Panc1 (cell line): Measurements from ENCODE around the gene ECM1. TPM values are rescaled to one million over a fixed set of nuclear protein-coding genes. Genes with fewer than 3 reads are reported as not detected.

Experiments used
- ATAC-seq: fragments of 200-7000 bp; cut with Tn5 transposase; 2 replicates; pipeline ENCODE4 v1.9.1; 2020; ENCODE audit warnings: mild to moderate bottlenecking, moderate library complexity
- BruUV-seq: library from RNA; stranded (reverse); fragments of 400-500 nt; replicated peaks from 2 replicates; lab custom pipeline; 2021; lab: Mats Ljungman, UMichigan
- CTCF ChIA-PET: fragments of 300-600 bp; sonication (Branson Sonifier 250); formaldehyde crosslinking; loops from one replicate; lab custom pipeline; 2022; ENCODE audit warnings: antibody characterized with exemption; lab: Charles Lee
- POLR2A ChIA-PET: fragments of 300-600 bp; sonication (Branson Sonifier 250); formaldehyde crosslinking; loops from one replicate; lab custom pipeline; 2022; ENCODE audit warnings: antibody characterized with exemption; lab: Charles Lee
- DNase-seq: peaks from one replicate; pipeline ENCODE4 v3.0.0-alpha.2; 2010; ENCODE audit warnings: low read depth, low spot score
- H3K27ac ChIP-seq: 2 replicates; pipeline ENCODE4 v1.5.1; 2011; ENCODE audit warnings: mild to moderate bottlenecking, low read length, inconsistent platforms
- H3K27me3 ChIP-seq: fragments of 200-500 bp; sonication (Bioruptor generic); 2 replicates; pipeline ENCODE4 v1.6.0; 2014; ENCODE audit warnings: low read length, inconsistent platforms; ENCODE audit not compliant: control insufficient read depth, insufficient read depth
- H3K36me3 ChIP-seq: fragments of 200-500 bp; sonication (Bioruptor generic); 2 replicates; pipeline ENCODE4 v1.5.1; 2014; ENCODE audit warnings: inconsistent platforms, mild to moderate bottlenecking, low read length, moderate library complexity; ENCODE audit not compliant: control insufficient read depth, insufficient read depth
- H3K4me1 ChIP-seq: 2 replicates; pipeline ENCODE4 v1.5.1; 2011; ENCODE audit warnings: inconsistent platforms, mild to moderate bottlenecking, low read length, moderate library complexity; ENCODE audit not compliant: control insufficient read depth, insufficient read depth
- H3K4me3 ChIP-seq, 2 experiments: 2 replicates each; pipeline ENCODE4 v1.5.1; 2011 to 2012; ENCODE audit warnings: low read depth in 2 of 2, low read length in 2 of 2, mild to moderate bottlenecking in 2 of 2, inconsistent platforms in 1 of 2, moderate library complexity in 1 of 2
- H3K9me3 ChIP-seq: fragments of 200-500 bp; sonication (Bioruptor generic); 2 replicates; pipeline ENCODE4 v1.5.1; 2014; ENCODE audit warnings: low read depth, mild to moderate bottlenecking, inconsistent platforms, low read length, moderate library complexity; ENCODE audit not compliant: control insufficient read depth, insufficient read depth
- CTCF ChIP-seq: fragments of 450-650 bp; IDR thresholded peaks from 2 replicates; pipeline ENCODE4 v1.5.1; 2017; ENCODE audit warnings: mild to moderate bottlenecking
- POLR2AphosphoS5 ChIP-seq: IDR thresholded peaks from 2 replicates; pipeline ENCODE4 v1.6.1; 2012; ENCODE audit warnings: mild to moderate bottlenecking, low read depth, low read length, moderate library complexity
- REST ChIP-seq, 2 experiments: IDR thresholded peaks; 2 replicates each; pipeline ENCODE4 v1.6.1; 2011 to 2012; ENCODE audit warnings: low read depth in 2 of 2, control low read depth in 1 of 2, low read length in 1 of 2, mild to moderate bottlenecking in 1 of 2, moderate library complexity in 1 of 2; ENCODE audit not compliant: insufficient read depth in 1 of 2
- SIN3A ChIP-seq: IDR thresholded peaks from 2 replicates; pipeline ENCODE4 v1.6.1; 2012; ENCODE audit warnings: low read depth, mild to moderate bottlenecking, low read length, moderate library complexity, borderline replicate concordance; ENCODE audit not compliant: insufficient read depth
- TCF7L2 ChIP-seq: IDR thresholded peaks from 2 replicates; pipeline ENCODE4 v1.6.1; 2011; ENCODE audit warnings: mild to moderate bottlenecking, low read depth, low read length, inconsistent platforms
- in situ Hi-C: cut with HindIII; loops from 2 replicates; pipeline ENCODE4 v1.10.0; 2016; ENCODE audit warnings: low sequenced_read_pairs, low pct_unique_long_range_greater_than_20kb
- intact Hi-C: fragments of 100-400 bp; cut with micrococcal nuclease; formaldehyde crosslinking; loops from one replicate; pipeline ENCODE4 v1.10.0; 2022; ENCODE audit not compliant: unreplicated experiment
- total RNA-seq: library from RNA; stranded (reverse); gene quantifications from one replicate; pipeline ENCODE4 v1.2.1, GENCODE V29; 2021; ENCODE audit not compliant: unreplicated experiment

The ECM1 gene
- total RNA-seq, 1 experiment from 2014 or later: 2.2 TPM

GRCh38 chr1:150521196-150521968 lies 13.5 kb downstream of the ECM1 start:
- ChIA-PET POLR2A (no interaction called here), CTCF (no interaction called here)
- DNase-seq: no peak
- no TSS peak for BruUV-seq
- in situ Hi-C loops: no loop called here
- ATAC-seq: no peak
- no peak overlapping the region for H3K27ac ChIP-seq
- TF ChIP-seq REST (IDR thresholded peaks at IDR 0.05; ENCODE audit: insufficient read depth in 1 of 2, low read depth in 2 of 2, low read length in 1 of 2) (no peak), TCF7L2 (no peak), CTCF (no peak), POLR2AphosphoS5 (no peak), SIN3A (no peak)
- intact Hi-C loops: no loop called here
- no peak overlapping the region for H3K4me3 ChIP-seq
- H3K27me3 ChIP-seq: no peaks in the 10 kb centered on the region
- no peaks in the 10 kb centered on the region for H3K4me1 ChIP-seq
- H3K9me3 ChIP-seq: no peaks in the 10 kb centered on the region
- H3K36me3 ChIP-seq: no peaks in the 10 kb centered on the region

GRCh38 chr1:150525348-150525747 lies 17.4 kb downstream of the ECM1 start:
- no peaks in the 10 kb centered on the region for H3K27me3 ChIP-seq
- H3K9me3 ChIP-seq: no peaks in the 10 kb centered on the region
- no peaks in the 10 kb centered on the region for H3K4me1 ChIP-seq
- intact Hi-C loops: no loop called here
- TF ChIP-seq REST (IDR thresholded peaks at IDR 0.05; ENCODE audit: insufficient read depth in 1 of 2, low read depth in 2 of 2, low read length in 1 of 2): no peak
- no peak for TF ChIP-seq TCF7L2
- TF ChIP-seq CTCF: no peak
- no peak for TF ChIP-seq POLR2AphosphoS5
- TF ChIP-seq SIN3A: no peak
- ATAC-seq (no peak), DNase-seq (no peak)
- no peak overlapping the region for H3K4me3 ChIP-seq
- POLR2A ChIA-PET: interaction anchor here (0.6 kb wide), 2 partner anchors 24 to 64 kb away, joined by 7 to 10 read pairs; no protein-coding TSS in a partner anchor
- H3K27ac ChIP-seq: no peak overlapping the region
- no TSS peak for BruUV-seq
- no peaks in the 10 kb centered on the region for H3K36me3 ChIP-seq
- in situ Hi-C loops: no loop called here
- CTCF ChIA-PET: no interaction called here
